DMS114 treated with DMSO at 0.1 percent for 48 hours (cell line): ENCODE measurements around the gene MYO1D.
"Not testable (repeated sequence)": the region's sequence is repeated elsewhere in the genome, so short reads cannot be mapped to it uniquely, and the experiment has no call there.

Experiments
- DNase-seq: peaks from one replicate; lab custom pipeline; 2025; ENCODE audit not compliant: unreplicated experiment; lab: John Stamatoyannopoulos, UW

MYO1D gene

DNA sequence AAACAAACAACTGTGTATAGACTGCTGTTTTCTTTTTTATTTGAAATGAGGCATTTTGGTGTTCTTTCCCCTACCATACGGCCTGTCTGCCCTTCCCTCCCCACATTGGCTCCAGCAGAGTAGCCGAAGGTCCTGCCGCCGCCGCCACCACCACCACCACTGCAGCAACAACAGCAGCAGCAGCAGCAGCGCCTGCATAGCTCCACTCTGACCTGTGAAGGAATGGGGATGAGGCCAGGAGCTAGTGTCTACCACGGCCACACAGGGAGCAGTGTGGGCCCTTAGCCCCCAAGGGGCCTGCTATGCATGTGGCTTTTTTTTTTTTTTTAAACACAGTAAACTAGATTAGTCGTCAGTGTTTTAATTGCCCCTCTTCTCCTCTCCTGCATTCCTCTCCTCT, 395.7 kb downstream of the MYO1D start:
- no peak for DNase-seq

DNA sequence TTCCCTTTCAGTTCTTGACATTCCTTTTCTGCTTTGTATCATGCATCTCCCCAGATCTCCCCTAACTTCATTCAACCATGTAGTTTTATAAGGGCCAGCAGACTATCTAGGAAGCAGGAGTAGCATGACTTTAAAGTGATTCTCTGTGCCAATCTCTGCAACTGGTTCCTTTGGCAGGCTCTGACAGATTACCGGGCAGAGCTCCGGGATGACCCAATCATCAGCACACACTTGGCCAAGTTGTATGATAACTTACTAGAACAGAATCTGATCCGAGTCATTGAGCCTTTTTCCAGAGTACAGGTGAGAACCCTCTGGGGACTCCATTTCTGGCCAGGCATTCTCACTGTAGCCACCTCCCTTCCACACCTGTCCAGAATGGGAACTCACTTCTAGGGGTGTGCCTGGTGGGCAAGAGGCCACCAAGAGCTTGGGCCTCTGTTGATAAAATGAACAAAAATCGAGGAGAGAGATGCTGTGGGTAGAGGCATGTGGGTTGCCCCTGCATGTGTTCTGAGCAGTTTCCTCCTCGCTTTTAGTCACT, 397.8 kb downstream of the MYO1D start:
- no peak for DNase-seq

DNA sequence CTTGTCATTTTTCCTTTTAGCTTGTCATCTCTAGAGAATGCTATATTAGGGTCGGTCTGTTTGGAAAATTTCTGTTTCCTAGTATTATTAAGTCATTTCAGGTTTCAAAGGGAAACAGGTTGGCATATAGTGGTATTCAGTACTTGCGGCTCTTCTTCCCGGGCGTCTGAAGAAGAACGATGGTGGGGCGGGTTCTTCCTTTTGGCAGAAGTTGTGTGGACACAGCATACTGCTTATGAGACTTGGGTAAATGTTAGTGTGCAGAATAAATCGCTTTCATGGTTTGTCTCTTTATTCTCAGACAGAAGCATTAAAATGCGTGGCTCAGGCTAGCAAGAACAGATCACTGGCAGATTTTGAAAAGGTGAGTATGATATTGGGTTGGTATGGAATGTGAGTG, 399.7 kb downstream of the MYO1D start:
- DNase-seq = no peak

DNA sequence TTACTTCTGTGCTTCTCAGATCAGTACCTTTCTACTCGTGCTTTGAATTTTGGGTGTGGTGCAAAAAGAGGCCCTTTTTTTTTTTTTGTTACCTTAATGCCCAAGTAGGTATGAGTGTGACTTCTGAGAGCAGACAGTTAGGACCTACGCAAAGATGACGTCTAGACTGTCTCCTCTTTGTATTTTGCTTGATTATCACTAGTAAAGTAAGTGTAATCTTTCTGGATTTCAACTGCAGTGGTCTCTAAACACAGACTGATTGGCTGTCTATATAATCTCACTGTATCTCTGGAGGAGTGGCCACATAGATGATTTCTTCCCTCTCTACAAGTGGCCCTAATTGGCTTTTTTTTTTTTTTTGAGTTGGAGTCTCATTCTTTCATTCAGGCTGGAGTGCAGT, 401.7 kb downstream of the MYO1D start:
- DNase-seq = no peak

DNA sequence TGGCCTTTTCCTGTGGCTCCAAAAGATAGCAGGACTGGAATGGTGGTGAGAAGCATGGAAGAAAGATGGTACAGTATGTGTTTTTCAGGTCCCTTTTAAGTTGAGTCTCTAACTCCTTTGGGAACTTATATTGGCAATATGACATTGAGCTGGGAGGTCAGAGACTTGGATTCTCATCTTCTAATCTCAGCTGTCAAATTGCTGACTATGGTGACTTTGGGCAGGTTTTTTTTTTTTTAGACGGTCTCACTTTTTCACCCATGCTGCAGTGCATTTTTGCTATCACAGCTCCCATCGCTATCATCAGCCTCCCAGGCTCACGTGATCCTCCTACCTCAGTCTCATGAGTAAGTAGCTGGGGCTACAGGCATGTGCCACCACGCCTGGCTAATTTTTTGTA, 405.3 kb downstream of the MYO1D start:
- no peak for DNase-seq

DNA sequence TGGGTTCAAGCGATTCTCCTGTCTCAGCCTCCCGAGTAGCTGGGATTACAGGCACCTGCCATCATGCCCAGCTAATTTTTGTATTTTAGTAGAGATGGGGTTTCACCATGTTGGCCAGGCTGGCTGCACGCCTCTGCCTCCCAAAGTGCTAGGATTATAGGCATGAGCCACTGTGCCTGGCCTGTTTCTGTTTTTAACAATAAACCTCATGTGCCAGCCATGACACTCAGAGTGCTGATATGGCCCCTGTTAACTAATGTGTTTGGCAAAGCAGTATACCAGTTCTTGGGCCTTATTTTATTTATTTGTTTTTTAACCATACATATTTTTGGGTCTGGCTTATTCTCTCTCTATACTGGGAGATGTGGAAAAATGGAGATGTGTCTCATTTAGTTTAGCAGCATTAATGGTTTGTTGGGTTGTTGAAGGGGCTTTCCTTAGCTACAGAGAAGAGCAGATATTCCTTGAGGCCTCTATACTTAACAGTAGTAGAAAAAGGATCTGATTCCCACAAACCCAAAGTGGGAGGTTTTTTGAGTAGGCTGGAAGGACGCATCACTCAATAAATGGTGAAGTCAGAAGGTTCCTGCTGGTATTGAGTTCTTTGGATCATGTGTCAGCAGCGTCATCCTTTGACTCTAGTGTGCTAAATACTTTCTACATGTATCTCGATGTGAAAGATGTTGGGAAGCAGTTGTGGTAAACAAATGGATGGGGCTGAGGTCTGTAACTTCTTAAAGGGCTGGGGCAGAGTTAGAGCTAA, 406.3 kb downstream of the MYO1D start:
- DNase-seq = no peak

DNA sequence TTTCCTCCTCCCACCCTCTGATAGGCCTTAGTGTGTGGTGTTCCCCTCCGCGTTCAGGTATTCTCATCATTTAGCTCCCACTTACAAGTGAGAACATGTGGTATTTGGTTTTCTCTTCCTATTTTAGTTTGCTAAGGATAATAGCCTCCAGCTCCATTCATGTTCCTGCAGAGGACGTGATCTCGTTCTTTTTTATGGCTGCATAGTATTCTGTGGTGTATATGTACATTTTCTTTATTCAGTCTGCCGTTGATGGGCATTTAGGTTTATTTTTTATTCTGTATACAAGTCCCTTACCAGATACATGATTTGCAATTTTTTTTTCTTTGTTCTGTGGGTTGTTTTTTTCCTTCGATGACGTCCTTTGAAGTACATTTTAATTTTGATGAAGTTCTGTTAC, 409.0 kb downstream of the MYO1D start:
- no peak for DNase-seq

DNA sequence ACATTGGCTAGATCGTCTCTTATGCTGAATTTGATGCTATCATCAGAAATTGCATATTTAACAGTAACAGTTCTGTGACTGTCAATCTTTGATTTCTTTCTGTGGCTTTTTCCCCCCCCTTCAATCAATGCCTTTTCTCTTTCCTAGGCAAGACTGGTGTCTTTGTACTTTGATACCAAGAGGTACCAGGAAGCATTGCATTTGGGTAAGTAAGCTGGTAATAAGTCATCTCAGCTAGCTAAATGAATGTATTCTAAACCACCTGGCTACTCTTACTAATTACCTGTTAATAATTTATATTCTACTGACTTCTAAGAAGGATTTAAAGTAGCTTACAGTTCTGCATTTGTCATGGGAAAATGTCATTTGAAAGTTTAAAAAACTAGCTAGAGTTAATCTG, 412.6 kb downstream of the MYO1D start:
- no peak for DNase-seq

DNA sequence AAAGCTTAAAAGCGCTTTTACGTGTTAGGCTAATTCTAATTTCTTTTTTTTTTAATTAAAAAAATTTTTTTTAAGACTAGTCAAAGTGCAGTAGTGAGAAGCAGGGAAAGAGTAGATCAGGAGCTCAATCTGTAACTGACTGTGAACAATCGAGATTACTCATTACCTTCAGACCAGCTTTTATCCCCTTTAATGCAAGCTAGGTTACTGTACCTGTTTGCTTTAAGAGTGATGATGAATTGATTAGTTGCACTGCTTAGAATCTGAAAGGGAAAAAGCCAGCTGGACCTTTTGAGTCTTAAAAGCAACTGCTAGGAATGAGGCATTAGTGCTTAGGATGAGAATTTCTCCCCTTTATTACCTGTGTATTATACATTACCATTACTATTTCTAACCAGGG, 413.6 kb downstream of the MYO1D start:
- no peak for DNase-seq

DNA sequence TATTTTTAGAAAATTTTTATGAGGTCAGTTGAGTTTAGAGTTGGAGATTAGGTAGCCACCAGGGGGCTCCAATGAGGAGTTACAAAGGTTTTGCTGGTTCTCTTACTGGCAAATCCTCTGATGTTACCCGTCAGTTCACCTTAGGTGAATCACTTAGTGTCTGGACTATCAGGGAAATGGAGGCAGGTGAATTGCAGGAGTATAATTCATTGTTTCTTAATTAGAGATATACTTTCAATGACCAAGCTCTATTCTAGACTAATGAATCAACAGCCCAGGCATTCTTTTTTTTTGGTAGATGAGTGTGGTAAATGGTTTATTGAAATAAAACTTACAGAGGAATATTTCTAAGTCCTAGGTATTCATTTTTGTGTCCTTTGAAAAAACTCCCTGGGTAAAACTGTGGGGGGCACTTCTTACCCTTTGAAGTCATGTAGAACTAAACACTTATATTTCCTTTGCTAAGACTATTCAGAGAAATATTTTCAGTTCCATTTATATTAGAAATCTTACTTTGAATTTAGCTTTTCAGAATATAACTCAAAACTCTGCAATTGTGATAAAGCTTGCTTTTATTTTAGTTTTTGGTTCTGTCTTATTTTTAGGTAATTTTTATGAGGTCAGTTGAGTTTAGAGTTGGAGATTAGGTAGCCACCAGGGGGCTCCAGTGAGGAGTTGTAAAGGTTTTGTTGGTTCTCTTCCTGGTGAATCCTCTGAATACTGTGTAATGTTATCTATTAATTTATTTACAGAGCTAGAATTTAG, 414.9 kb downstream of the MYO1D start:
- DNase-seq = peak; percentile 28

DNA sequence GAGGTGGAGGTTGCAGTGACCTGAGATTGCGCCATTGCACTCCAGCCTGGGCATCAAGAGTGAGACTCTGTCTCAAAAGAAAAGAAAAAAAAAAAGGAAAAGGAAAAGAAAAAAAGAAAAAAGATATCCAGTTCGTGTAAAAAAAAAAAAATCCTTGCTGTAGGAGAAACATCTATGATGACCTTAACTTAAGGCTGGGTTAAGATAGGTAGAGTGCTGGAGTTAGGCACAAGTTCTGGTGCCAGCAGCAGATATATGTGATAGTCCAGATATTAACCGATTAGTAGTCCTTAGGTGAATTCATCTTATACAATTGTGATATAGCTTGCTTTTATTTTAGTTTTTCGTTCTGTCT, 415.4 kb downstream of the MYO1D start:
- peak; percentile 26 for DNase-seq

DNA sequence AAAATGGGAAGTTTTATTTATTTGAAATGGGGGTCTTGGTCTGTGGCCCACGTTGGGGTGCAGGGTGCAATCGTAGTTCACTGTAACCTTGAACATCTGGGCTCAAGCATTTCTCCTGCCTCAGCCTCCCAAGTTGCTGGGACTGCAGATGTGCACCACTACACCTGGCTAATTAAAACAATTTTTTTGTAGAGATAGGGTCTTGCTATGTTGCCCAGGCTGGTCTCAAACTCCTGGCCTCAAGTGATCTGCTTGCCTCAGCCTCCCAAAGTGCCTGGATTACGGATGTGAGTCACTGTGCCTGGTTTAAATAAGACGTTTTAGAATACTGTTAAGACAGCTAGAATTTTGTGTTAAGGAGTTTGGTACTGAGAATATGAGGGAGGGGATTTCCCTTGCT, 416.9 kb downstream of the MYO1D start:
- no peak for DNase-seq

DNA sequence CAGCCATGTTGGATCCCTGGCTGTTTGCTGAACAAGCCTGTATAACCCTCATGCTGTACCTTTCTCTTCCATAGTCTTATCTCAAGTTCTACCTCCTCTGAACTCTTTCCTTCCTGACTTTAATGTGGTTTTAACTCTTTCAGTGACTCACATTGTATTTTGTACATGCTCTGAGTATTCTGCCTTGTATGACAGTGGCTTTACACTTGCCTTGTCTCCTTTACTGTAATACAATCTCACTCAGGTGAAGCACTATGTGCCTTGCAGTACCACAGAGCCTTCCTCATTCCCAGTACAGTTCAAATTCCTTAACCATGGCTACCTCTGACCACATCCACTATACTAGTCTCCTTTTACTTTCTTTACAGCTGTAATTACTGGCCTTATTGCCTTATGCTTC, 418.6 kb downstream of the MYO1D start:
- no peak for DNase-seq

DNA sequence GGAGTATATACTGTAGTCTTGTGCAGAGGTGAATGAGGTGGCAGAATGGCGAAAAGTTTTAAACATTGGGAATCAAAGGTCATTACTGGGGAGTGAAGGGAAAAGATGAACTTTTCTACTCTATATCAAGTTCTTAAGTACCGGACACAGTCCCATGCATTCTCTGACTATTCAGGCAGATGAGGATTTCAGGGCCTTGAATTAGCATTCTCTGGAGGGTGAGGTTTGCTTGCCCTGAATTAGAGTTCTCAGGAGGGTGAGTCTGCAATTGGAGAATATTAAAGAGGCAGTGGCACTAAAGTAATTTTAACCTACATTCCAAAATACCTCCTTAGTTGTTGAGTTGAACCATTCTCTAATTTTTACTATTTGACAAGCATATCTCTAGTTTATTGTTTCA, 423.6 kb downstream of the MYO1D start:
- DNase-seq = no peak

DNA sequence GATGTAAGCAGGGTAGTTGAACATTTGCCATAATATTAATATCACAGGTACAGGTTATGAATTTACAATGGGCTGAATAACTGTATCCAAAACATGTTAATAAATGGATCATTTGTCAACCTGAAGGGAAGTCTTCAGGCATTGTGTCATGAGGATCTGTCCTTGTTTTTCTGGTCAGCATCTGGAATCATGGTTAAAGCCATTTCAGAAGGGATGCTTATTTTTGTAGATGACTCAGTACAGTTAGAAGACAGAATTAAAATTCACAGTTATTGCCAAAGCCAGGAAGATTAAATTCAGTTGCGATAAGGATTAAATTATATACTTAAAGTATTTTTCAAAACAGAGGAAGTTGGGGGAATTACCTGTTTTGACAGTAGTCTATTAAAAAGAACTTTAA, 424.6 kb downstream of the MYO1D start:
- no peak for DNase-seq

DNA sequence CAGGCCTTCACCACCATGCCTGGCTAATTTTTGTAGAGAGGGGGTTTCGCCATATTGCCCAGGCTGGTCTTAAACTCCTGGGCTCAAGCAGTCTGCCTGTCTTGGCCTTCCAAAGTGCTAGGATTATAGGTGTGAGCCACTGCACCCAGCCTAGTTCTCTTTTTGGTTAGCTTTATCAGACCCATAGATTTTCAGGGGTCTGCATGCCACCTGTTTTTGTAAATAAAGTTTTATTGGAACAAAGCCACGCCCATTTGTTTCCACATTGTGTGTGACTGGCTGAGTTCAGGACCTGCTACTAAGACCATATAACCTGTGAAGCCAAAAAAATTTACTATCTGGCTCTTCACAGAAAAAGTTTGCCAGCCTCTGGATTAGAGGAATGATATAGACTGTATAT, 425.0 kb downstream of the MYO1D start:
- no peak for DNase-seq

DNA sequence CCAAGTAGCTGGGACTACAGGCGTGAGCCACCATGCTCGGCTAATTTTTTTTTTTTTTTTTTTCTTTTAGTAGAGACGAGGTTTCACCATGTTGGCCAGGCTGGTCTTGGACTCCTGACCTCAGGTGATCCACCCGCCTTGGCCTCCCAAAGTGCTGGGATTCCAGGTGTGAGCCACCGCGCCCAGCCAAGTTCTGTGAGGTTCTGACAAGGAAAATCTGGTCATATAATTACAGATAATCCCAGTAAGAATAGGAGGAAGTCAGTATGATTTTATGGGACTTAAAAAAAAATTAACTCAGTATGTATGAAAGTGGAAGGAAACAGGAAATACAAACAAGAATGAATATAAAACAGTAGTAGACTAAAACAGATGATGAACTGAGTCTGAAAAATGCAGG, 426.5 kb downstream of the MYO1D start:
- DNase-seq = not testable (repeated sequence)

DNA sequence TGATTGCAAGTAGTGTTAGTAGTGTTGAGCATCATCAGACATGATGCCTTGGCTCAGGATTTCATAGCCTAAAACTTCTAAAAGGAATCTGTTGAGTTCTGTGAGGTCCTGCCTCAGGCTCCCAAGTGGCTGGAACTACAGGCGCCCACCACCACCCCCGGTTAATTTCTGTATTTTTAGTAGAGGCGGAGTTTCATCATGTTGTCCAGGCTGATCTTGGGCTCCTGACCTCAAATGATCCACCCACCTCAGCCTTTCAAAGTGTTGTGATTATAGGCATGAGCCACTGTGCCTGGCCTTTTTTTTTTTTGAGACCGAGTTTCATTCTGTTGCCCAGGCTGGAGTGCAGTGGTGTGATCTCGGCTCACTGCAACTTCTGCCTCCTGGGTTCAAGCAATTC, 427.0 kb downstream of the MYO1D start:
- no peak for DNase-seq

DNA sequence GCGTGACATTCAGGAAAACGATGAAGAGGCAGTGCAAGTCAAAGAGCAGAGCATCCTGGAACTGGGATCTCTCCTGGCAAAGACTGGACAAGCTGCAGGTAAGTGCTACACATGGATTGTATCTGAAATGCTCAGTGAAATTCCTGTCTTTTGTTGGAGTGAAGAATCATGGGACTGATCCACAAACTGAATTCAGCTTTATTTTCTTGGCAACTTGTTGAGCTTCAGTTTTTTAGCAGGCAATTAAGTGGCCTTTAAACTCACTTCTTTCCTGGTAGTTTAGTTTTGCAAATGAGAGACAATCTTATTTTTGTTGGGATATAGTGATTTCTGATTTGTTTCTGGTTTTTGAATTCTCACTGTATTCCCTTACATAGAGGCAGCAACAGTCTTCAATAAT, 430.0 kb downstream of the MYO1D start:
- no peak for DNase-seq

DNA sequence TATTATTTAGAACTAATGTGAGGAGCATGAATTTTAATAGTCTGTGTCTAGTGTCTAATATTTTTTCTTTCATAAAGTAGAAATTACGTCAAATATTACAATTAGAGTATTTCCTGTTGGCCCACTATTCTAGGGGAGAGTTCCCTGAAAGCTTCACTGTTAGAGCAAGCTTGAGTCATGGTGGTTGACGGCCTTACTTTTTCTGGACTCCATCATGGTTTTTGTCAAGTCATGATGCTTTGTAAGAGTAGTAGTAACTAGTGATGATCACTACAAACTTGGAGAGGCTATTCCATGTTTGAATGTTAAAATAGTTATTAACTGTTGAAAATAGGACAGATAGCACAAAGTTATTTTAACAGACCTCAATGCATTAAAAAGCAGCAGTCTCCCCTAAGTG, 431.0 kb downstream of the MYO1D start:
- DNase-seq = no peak

DNA sequence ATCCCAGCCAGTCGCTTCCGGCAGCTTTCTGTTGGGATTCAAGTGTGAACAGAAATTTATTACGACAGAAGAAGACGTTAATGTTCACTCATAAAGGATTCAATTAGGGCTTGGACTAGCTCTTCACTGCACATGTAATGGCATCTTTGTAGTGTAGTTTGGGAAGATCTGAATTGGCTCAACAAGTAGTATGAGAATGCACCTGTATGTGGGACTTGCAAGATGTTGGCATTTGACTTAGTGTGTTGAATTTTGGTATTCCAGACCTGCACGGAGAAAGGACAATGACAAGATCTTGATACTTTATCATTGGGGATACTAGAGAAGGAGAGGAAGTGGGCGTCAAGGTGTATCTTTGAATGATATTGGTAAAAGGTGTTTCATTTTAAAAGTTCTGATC, 431.4 kb downstream of the MYO1D start:
- DNase-seq = no peak

DNA sequence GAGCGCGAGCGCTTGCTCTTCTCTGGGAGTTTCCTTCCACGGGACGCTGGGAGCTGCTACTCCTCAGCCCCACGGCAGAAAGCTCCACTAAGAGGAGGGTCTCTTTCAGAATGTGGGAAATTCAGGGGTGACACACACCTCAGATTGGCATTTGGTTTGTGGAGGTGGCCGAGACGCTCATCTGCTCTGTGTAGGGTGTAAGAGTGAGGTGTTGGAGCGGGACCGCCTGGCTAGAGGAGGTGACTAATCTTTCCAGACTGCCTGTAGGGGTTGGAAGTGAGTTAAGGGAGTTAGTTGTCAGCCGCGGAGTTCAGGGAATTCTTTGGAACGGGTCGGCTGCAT, 431.9 kb downstream of the MYO1D start:
- peak; percentile 10 for DNase-seq
